Measurements from ENCODE around the gene OR2T1. TPM values are rescaled to one million over a fixed set of nuclear protein-coding genes. Genes with fewer than 3 reads are reported as not detected.
"Not testable (repeated sequence)": the region's sequence is repeated elsewhere in the genome, so short reads cannot be mapped to it uniquely, and the experiment has no call there.

The OR2T1 gene
- total RNA-seq, 1 experiment from 2014 or later = not detected

GRCh38 chr1:248434913-248435312 lies 32.1 kb downstream of the OR2T1 start:
- not testable (repeated sequence) for DNase-seq (ENCODE audit: extremely low read depth, low read depth)

- DNase-seq (ENCODE audit: extremely low read depth, low read depth) = not testable (repeated sequence)
These were observed 33.5 kb downstream of the OR2T1 start for GRCh38 chr1:248436303-248436702.

GRCh38 chr1:248438668-248439067 lies 35.8 kb downstream of the OR2T1 start:
- not testable (repeated sequence) for DNase-seq (ENCODE audit: extremely low read depth, low read depth)

- not testable (repeated sequence) for DNase-seq (ENCODE audit: extremely low read depth, low read depth)
These were observed 36.4 kb downstream of the OR2T1 start for GRCh38 chr1:248439283-248439682.

GRCh38 chr1:248442500-248443277 lies 39.8 kb downstream of the OR2T1 start:
- DNase-seq (ENCODE audit: extremely low read depth, low read depth) = not testable (repeated sequence)

- DNase-seq (ENCODE audit: extremely low read depth, low read depth) = not testable (repeated sequence)
These were observed 41.8 kb downstream of the OR2T1 start for GRCh38 chr1:248444603-248445002.

- DNase-seq (ENCODE audit: extremely low read depth, low read depth) = not testable (repeated sequence)
These were observed 42.6 kb downstream of the OR2T1 start, which contains the start of gene OR2T2 for GRCh38 chr1:248445399-248445798. Gene OR2T2 (plus strand): TSS chr1:248445637. CDS start chr1:248452798, 7,161 bp downstream.

- not testable (repeated sequence) for DNase-seq (ENCODE audit: extremely low read depth, low read depth)
These were observed 45.7 kb downstream of the OR2T1 start for GRCh38 chr1:248448409-248449074.

- not testable (repeated sequence) for DNase-seq (ENCODE audit: extremely low read depth, low read depth)
These were observed 47.1 kb downstream of the OR2T1 start for GRCh38 chr1:248449821-248450465.

GRCh38 chr1:248450466-248451145 lies 47.8 kb downstream of the OR2T1 start:
- DNase-seq (ENCODE audit: extremely low read depth, low read depth) = not testable (repeated sequence)

GRCh38 chr1:248453619-248454018 lies 50.8 kb downstream of the OR2T1 start:
- DNase-seq (ENCODE audit: extremely low read depth, low read depth) = not testable (repeated sequence)

- DNase-seq (ENCODE audit: extremely low read depth, low read depth) = not testable (repeated sequence)
These were observed 52.2 kb downstream of the OR2T1 start for GRCh38 chr1:248455045-248455444.

GRCh38 chr1:248456635-248457034 lies 53.8 kb downstream of the OR2T1 start:
- DNase-seq (ENCODE audit: extremely low read depth, low read depth) = not testable (repeated sequence)

Other genes with a start within 250 kb of the OR2T1 start
- not detected in 2 replicates for gene OR2M2, start 228.2 kb upstream of the OR2T1 start, total RNA-seq (2014; rRNA removed; shearing (Covaris generic))
- not detected in 2 replicates for gene OR2M3, start 205.8 kb upstream of the OR2T1 start, total RNA-seq (2014; rRNA removed; shearing (Covaris generic))
- gene OR2M4, start 171.6 kb upstream of the OR2T1 start, total RNA-seq (2014; rRNA removed; shearing (Covaris generic)) = not detected in 2 replicates
- gene OR2T33, start 125.1 kb upstream of the OR2T1 start, total RNA-seq (2014; rRNA removed; shearing (Covaris generic)) = not detected in 2 replicates
- not detected in 2 replicates for gene OR2T12, start 99.6 kb upstream of the OR2T1 start, total RNA-seq (2014; rRNA removed; shearing (Covaris generic))
- gene OR2M7, start 78.5 kb upstream of the OR2T1 start, total RNA-seq (2014; rRNA removed; shearing (Covaris generic)) = not detected in 2 replicates
- not detected in 2 replicates for gene OR14C36, start 54.3 kb upstream of the OR2T1 start, total RNA-seq (2014; rRNA removed; shearing (Covaris generic))
- not detected in 2 replicates for gene OR2T4, start 41.4 kb upstream of the OR2T1 start, total RNA-seq (2014; rRNA removed; shearing (Covaris generic))
- gene OR2T6, start 27.3 kb upstream of the OR2T1 start, total RNA-seq (2014; rRNA removed; shearing (Covaris generic)) = not detected in 2 replicates
- gene OR2T2, start 42.6 kb downstream of the OR2T1 start, total RNA-seq (2014; rRNA removed; shearing (Covaris generic)) = not detected in 2 replicates
- gene OR2T3, start 70.3 kb downstream of the OR2T1 start, total RNA-seq (2014; rRNA removed; shearing (Covaris generic)) = not detected in 2 replicates
- not detected in 2 replicates for gene OR2T5, start 85.5 kb downstream of the OR2T1 start, total RNA-seq (2014; rRNA removed; shearing (Covaris generic))
- not detected in 2 replicates for gene OR2G6, start 105.0 kb downstream of the OR2T1 start, total RNA-seq (2014; rRNA removed; shearing (Covaris generic))
- gene OR2T29, start 159.7 kb downstream of the OR2T1 start, total RNA-seq (2014; rRNA removed; shearing (Covaris generic)) = not detected in 2 replicates
- not detected in 2 replicates for gene OR2T34, start 171.7 kb downstream of the OR2T1 start, total RNA-seq (2014; rRNA removed; shearing (Covaris generic))
- gene OR2T10, start 194.7 kb downstream of the OR2T1 start, total RNA-seq (2014; rRNA removed; shearing (Covaris generic)) = not detected in 2 replicates
- not detected in 2 replicates for gene OR2T11, start 232.0 kb downstream of the OR2T1 start, total RNA-seq (2014; rRNA removed; shearing (Covaris generic))
- gene OR2T35, start 242.2 kb downstream of the OR2T1 start, total RNA-seq (2014; rRNA removed; shearing (Covaris generic)) = not detected in 2 replicates